ENCODE data around the gene CCSER1.
A peak's percentile ranks its signal among the peaks of the same experiment; 100 is the strongest.
"Not testable (repeated sequence)": the region's sequence is repeated elsewhere in the genome, so short reads cannot be mapped to it uniquely, and the experiment has no call there.

The CCSER1 gene

DNA sequence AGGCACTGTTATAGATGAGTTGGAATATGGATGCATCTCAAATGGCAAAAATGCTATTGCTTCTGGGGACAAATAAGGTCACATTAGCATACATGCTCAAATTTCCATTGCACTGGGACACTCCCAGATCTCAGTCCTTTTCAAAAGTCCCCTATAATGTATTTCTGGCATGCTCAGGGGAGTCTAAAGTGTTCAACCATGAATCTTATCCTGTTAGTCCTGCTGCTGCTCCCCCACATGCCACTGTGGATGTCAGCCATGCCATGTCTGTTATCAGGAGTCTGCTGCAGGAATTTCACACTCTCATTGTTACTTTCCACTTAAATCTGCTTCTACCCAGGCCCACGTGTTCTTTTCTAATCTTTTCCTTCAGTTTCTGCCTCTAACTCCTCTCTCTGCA lies 1000.6 kb downstream of the CCSER1 start:
- H3K18ac ChIP-seq (ENCODE audit: low read length) = no peak overlapping the region
- no peaks in the 10 kb centered on the region for H3K27me3 ChIP-seq (ENCODE audit: control insufficient read depth in 3 of 3, insufficient read depth in 3 of 3, low read depth in 1 of 3, low read length in 3 of 3)
- no peak overlapping the region for H3K23ac ChIP-seq (ENCODE audit: low read depth, low read length, poor library complexity)
- H3K27ac ChIP-seq (replicated peaks; ENCODE audit: low read length) = no peak overlapping the region
- no peak overlapping the region for H2AK5ac ChIP-seq (ENCODE audit: low read depth, low read length)
- no CpG with 5 or more reads among the region's 1 CpG for WGBS, 2 donors (ENCODE audit: extremely low coverage in 2 of 2, insufficient read length in 2 of 2, insufficient replicate concordance in 1 of 2)
- peak overlapping the region; percentile 61 for H2AFZ ChIP-seq (ENCODE audit: low read length)
- no peak overlapping the region for H4K8ac ChIP-seq (ENCODE audit: low read depth, low read length)
- H3K9ac ChIP-seq (ENCODE audit: low read depth, low read length, poor library complexity) = no peak overlapping the region
- no peak overlapping the region for H2BK15ac ChIP-seq (ENCODE audit: low read length)
- no peak overlapping the region for H3K4me3 ChIP-seq (ENCODE audit: low read length in 2 of 2)
- no peak overlapping the region for H2BK5ac ChIP-seq (ENCODE audit: low read length)
- H3K4me1 ChIP-seq (ENCODE audit: control insufficient read depth in 2 of 2, insufficient read depth in 1 of 2, low read depth in 1 of 2, low read length in 2 of 2) = peaks cover 0 to 4% of the 10 kb centered on the region in 2 donors
- no peak for DNase-seq (ENCODE audit: low spot score)
- no peak overlapping the region for H2BK120ac ChIP-seq (ENCODE audit: low read depth, low read length)
- H3K36me3 ChIP-seq (replicated peaks in 1 of 2; ENCODE audit: control insufficient read depth in 2 of 2, insufficient read depth in 2 of 2, low read length in 2 of 2) = no peaks in the 10 kb centered on the region
- H3K9me3 ChIP-seq (replicated peaks in 1 of 2; ENCODE audit: control insufficient read depth in 2 of 2, insufficient read depth in 1 of 2, low read depth in 1 of 2, low read length in 2 of 2) = no peaks in the 10 kb centered on the region
- no peak overlapping the region for H3K4ac ChIP-seq (ENCODE audit: low read length)
- H3K4me2 ChIP-seq (ENCODE audit: insufficient read depth, low read length, poor library complexity, severe bottlenecking) = no peak overlapping the region
- H4K91ac ChIP-seq (ENCODE audit: low read depth, low read length, poor library complexity) = no peak overlapping the region
- no peaks in the 10 kb centered on the region for H3K79me1 ChIP-seq (ENCODE audit: low read depth, low read length)
- H2BK12ac ChIP-seq (ENCODE audit: low read length) = no peak overlapping the region
- H3K14ac ChIP-seq (ENCODE audit: low read length) = no peak overlapping the region

DNA sequence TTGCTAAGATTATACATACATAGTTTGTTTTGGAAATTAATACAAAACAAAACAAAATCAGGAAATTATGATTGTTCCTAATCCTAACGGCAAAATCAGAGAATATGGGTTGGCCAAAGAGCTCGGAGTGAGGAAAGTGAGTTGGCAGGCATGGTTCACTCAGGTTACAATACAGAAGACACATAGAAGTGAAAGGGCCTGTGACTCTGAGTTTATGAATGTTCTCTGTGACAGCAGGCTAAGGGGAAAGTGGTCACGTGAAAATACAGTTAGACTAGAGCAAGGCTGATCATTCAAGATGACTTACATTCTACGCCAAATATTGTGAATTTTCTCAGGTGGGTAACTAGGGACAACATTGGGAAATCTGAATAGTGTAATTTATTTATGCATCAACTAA lies 1001.3 kb downstream of the CCSER1 start:
- Histone ChIP-seq H3K79me1 (ENCODE audit: low read depth, low read length) (no peaks in the 10 kb centered on the region), H4K91ac (ENCODE audit: low read depth, low read length, poor library complexity) (no peak overlapping the region), H3K14ac (ENCODE audit: low read length) (no peak overlapping the region), H3K27ac (replicated peaks; ENCODE audit: low read length) (no peak overlapping the region), H2BK12ac (ENCODE audit: low read length) (no peak overlapping the region), H2BK5ac (ENCODE audit: low read length) (no peak overlapping the region), H2BK15ac (ENCODE audit: low read length) (no peak overlapping the region), H3K4me3 (ENCODE audit: low read length in 2 of 2) (no peak overlapping the region), H4K8ac (ENCODE audit: low read depth, low read length) (no peak overlapping the region), H3K36me3 (replicated peaks in 1 of 2; ENCODE audit: control insufficient read depth in 2 of 2, insufficient read depth in 2 of 2, low read length in 2 of 2) (no peaks in the 10 kb centered on the region), H3K4ac (ENCODE audit: low read length) (no peak overlapping the region), H3K4me2 (ENCODE audit: insufficient read depth, low read length, poor library complexity, severe bottlenecking) (no peak overlapping the region), H3K27me3 (ENCODE audit: control insufficient read depth in 3 of 3, insufficient read depth in 3 of 3, low read depth in 1 of 3, low read length in 3 of 3) (no peaks in the 10 kb centered on the region), H2AFZ (ENCODE audit: low read length) (no peak overlapping the region), H3K9ac (ENCODE audit: low read depth, low read length, poor library complexity) (no peak overlapping the region), H2AK5ac (ENCODE audit: low read depth, low read length) (no peak overlapping the region), H3K18ac (ENCODE audit: low read length) (no peak overlapping the region), H3K9me3 (replicated peaks in 1 of 2; ENCODE audit: control insufficient read depth in 2 of 2, insufficient read depth in 1 of 2, low read depth in 1 of 2, low read length in 2 of 2) (no peaks in the 10 kb centered on the region), H3K4me1 (ENCODE audit: control insufficient read depth in 2 of 2, insufficient read depth in 1 of 2, low read depth in 1 of 2, low read length in 2 of 2) (peaks cover 0 to 4% of the 10 kb centered on the region in 2 donors), H3K23ac (ENCODE audit: low read depth, low read length, poor library complexity) (no peak overlapping the region), H2BK120ac (ENCODE audit: low read depth, low read length) (no peak overlapping the region)
- WGBS, 2 donors (ENCODE audit: extremely low coverage in 2 of 2, insufficient read length in 2 of 2, insufficient replicate concordance in 1 of 2) = no CpG with 5 or more reads among the region's 4 CpGs
- no peak for DNase-seq (ENCODE audit: low spot score)

DNA sequence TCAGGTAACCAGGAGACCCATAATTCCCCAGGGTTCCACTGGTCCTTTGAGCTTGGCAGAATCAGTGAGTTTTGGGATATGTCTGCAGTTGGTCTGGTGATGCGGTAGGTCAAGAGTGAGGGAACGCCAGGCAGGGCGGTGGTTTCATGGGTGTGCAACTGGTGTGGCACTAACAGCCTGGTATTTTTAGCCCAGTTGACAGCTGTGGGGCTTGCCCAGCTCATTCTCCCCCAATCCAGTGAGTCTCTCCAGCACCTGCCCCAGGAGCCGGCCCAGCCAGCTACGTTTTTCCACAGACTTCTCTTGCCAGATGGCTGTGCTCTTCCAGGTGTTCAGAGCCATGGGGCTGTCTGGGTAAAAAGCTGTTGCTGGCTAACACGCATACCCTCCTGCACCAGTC lies 1019.9 kb downstream of the CCSER1 start:
- Histone ChIP-seq H3K18ac (ENCODE audit: low read length) (no peak overlapping the region), H2AFZ (ENCODE audit: low read length) (no peak overlapping the region), H3K9me3 (replicated peaks in 1 of 2; ENCODE audit: control insufficient read depth in 2 of 2, insufficient read depth in 1 of 2, low read depth in 1 of 2, low read length in 2 of 2) (no peaks in the 10 kb centered on the region), H2BK5ac (ENCODE audit: low read length) (no peak overlapping the region), H3K14ac (ENCODE audit: low read length) (peak overlapping the region; percentile 56), H3K79me1 (ENCODE audit: low read depth, low read length) (no peaks in the 10 kb centered on the region), H3K9ac (ENCODE audit: low read depth, low read length, poor library complexity) (no peak overlapping the region), H3K36me3 (replicated peaks in 1 of 2; ENCODE audit: control insufficient read depth in 2 of 2, insufficient read depth in 2 of 2, low read length in 2 of 2) (no peaks in the 10 kb centered on the region), H4K91ac (ENCODE audit: low read depth, low read length, poor library complexity) (peak overlapping the region; percentile 30), H3K27ac (replicated peaks; ENCODE audit: low read length) (no peak overlapping the region), H2AK5ac (ENCODE audit: low read depth, low read length) (no peak overlapping the region), H3K23ac (ENCODE audit: low read depth, low read length, poor library complexity) (no peak overlapping the region), H2BK15ac (ENCODE audit: low read length) (no peak overlapping the region), H4K8ac (ENCODE audit: low read depth, low read length) (no peak overlapping the region), H3K4me1 (ENCODE audit: control insufficient read depth in 2 of 2, insufficient read depth in 1 of 2, low read depth in 1 of 2, low read length in 2 of 2) (no peaks in the 10 kb centered on the region), H3K4me3 (ENCODE audit: low read length in 2 of 2) (no peak overlapping the region), H3K4ac (ENCODE audit: low read length) (no peak overlapping the region), H3K27me3 (ENCODE audit: control insufficient read depth in 3 of 3, insufficient read depth in 3 of 3, low read depth in 1 of 3, low read length in 3 of 3) (no peaks in the 10 kb centered on the region), H2BK12ac (ENCODE audit: low read length) (no peak overlapping the region), H2BK120ac (ENCODE audit: low read depth, low read length) (no peak overlapping the region), H3K4me2 (ENCODE audit: insufficient read depth, low read length, poor library complexity, severe bottlenecking) (no peak overlapping the region)
- no peak for DNase-seq (ENCODE audit: low spot score)
- no CpG with 5 or more reads among the region's 6 CpGs for WGBS, 2 donors (ENCODE audit: extremely low coverage in 2 of 2, insufficient read length in 2 of 2, insufficient replicate concordance in 1 of 2)

DNA sequence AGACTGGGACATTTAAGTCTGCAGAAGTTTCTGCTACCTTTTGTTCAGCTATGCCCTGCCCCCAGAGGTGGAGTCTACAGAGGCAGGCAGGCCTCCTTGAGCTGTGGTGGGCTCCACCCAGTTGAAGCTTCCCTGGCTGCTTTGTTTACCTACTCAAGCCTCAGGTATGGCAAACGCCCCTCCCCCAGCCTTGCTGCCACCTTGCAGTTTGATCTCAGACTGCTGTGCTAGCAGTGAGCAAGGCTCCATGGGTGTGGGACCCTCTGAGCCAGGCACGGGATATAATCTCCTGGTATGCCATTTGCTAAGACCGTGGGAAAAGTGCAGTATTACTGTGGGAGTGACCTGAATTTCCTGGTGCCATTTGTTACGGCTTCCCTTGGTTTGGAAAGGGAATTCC lies 1026.8 kb downstream of the CCSER1 start:
- H3K4ac ChIP-seq (ENCODE audit: low read length); H4K8ac ChIP-seq (ENCODE audit: low read depth, low read length); H3K14ac ChIP-seq (ENCODE audit: low read length); H3K4me2 ChIP-seq (ENCODE audit: insufficient read depth, low read length, poor library complexity, severe bottlenecking); H3K27ac ChIP-seq (replicated peaks; ENCODE audit: low read length); H3K18ac ChIP-seq (ENCODE audit: low read length); H2BK15ac ChIP-seq (ENCODE audit: low read length); DNase-seq (ENCODE audit: low spot score); H3K4me3 ChIP-seq (ENCODE audit: low read length in 2 of 2); H2AFZ ChIP-seq (ENCODE audit: low read length); H3K79me1 ChIP-seq (ENCODE audit: low read depth, low read length); H3K27me3 ChIP-seq (ENCODE audit: control insufficient read depth in 3 of 3, insufficient read depth in 3 of 3, low read depth in 1 of 3, low read length in 3 of 3); H2BK120ac ChIP-seq (ENCODE audit: low read depth, low read length); H3K4me1 ChIP-seq (ENCODE audit: control insufficient read depth in 2 of 2, insufficient read depth in 1 of 2, low read depth in 1 of 2, low read length in 2 of 2); H2BK12ac ChIP-seq (ENCODE audit: low read length); H2BK5ac ChIP-seq (ENCODE audit: low read length); H2AK5ac ChIP-seq (ENCODE audit: low read depth, low read length); H4K91ac ChIP-seq (ENCODE audit: low read depth, low read length, poor library complexity); H3K36me3 ChIP-seq (replicated peaks in 1 of 2; ENCODE audit: control insufficient read depth in 2 of 2, insufficient read depth in 2 of 2, low read length in 2 of 2); H3K9ac ChIP-seq (ENCODE audit: low read depth, low read length, poor library complexity); H3K9me3 ChIP-seq (replicated peaks in 1 of 2; ENCODE audit: control insufficient read depth in 2 of 2, insufficient read depth in 1 of 2, low read depth in 1 of 2, low read length in 2 of 2): not testable (repeated sequence)
- no CpG with 5 or more reads among the region's 4 CpGs for WGBS, 2 donors (ENCODE audit: extremely low coverage in 2 of 2, insufficient read length in 2 of 2, insufficient replicate concordance in 1 of 2)
- H3K23ac ChIP-seq (ENCODE audit: low read depth, low read length, poor library complexity) = peak overlapping the region; percentile 20
